ENCODE data around the gene DAB2IP.

Gene DAB2IP

DNA sequence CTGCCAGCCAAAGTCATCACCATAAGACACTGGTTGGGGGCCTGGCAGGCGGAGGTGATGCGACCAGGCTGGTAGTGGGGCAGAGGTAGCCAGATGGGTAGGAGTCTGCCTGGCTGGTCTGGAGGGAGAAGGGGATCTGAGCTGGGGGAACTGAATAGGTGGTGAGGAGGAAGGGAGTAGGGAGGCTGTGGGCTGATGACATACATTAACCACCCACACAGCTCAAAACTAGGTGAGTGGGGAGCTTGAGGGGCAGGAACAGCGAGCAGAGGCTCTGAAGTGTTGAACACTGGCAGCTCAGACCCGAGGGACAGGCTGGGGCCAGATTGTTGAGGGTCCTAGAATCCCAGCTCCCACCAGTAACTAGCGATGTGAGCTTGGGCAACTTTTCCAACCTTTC lies 81.0 kb downstream of the DAB2IP start:
- Histone ChIP-seq H3K27ac (peak overlapping the region; percentile 40 to 53), H3K4me3 (no peak overlapping the region)
- no peak for DNase-seq (ENCODE audit: low spot score)
- TF ChIP-seq, protein P1, sequence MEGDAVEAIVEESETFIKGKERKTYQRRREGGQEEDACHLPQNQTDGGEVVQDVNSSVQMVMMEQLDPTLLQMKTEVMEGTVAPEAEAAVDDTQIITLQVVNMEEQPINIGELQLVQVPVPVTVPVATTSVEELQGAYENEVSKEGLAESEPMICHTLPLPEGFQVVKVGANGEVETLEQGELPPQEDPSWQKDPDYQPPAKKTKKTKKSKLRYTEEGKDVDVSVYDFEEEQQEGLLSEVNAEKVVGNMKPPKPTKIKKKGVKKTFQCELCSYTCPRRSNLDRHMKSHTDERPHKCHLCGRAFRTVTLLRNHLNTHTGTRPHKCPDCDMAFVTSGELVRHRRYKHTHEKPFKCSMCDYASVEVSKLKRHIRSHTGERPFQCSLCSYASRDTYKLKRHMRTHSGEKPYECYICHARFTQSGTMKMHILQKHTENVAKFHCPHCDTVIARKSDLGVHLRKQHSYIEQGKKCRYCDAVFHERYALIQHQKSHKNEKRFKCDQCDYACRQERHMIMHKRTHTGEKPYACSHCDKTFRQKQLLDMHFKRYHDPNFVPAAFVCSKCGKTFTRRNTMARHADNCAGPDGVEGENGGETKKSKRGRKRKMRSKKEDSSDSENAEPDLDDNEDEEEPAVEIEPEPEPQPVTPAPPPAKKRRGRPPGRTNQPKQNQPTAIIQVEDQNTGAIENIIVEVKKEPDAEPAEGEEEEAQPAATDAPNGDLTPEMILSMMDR (IDR thresholded peaks at IDR 0.05): no peak

DNA sequence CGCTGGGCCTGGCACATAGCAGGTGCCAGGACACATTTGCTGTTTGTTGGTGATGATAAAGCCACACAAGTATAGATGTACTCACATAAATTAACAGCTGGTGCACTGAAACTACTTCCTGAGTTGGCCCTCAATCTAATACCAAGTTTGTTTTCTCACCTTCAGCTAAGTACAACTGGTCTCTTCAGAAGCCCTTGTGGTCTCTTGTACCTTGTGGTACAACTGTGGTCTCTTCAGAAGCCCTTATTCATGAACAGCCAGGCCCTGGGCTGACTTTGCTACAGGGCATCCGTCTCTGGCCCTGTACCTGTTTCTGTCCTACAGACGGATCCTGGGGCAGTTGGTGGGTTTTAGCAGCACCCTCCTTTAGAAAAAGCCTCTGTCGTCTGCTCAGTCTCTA lies 81.5 kb downstream of the DAB2IP start:
- H3K4me3 ChIP-seq: no peak overlapping the region
- peak overlapping the region in 1 of 2 donors; percentile 53 for H3K27ac ChIP-seq
- TF ChIP-seq, protein P1 (IDR thresholded peaks at IDR 0.05): no peak
- no peak for DNase-seq (ENCODE audit: low spot score)

DNA sequence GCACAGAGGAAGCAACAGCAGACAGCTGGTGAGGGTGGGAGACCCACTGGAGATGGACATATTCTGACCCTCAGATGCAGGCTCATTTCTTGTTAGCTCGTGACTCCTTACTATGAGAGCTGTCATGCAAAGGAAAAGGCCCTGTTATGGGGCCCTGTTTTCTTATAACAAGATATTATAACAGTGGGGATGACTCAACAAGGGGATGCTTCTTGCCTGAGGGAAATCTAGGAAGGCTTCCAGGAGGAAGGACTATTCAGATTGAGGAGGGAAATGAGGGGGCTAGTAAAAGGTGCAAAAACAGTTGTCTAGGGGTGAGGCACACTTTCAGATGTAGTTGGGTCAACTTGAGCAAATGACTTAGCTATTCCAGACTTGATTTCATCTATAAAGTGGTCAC lies 83.0 kb downstream of the DAB2IP start:
- Histone ChIP-seq H3K4me3 (no peak overlapping the region), H3K27ac (peak overlapping the region; percentile 92 to 93)
- TF ChIP-seq, protein P1 (IDR thresholded peaks at IDR 0.05): no peak
- DNase-seq (ENCODE audit: low spot score): no peak

DNA sequence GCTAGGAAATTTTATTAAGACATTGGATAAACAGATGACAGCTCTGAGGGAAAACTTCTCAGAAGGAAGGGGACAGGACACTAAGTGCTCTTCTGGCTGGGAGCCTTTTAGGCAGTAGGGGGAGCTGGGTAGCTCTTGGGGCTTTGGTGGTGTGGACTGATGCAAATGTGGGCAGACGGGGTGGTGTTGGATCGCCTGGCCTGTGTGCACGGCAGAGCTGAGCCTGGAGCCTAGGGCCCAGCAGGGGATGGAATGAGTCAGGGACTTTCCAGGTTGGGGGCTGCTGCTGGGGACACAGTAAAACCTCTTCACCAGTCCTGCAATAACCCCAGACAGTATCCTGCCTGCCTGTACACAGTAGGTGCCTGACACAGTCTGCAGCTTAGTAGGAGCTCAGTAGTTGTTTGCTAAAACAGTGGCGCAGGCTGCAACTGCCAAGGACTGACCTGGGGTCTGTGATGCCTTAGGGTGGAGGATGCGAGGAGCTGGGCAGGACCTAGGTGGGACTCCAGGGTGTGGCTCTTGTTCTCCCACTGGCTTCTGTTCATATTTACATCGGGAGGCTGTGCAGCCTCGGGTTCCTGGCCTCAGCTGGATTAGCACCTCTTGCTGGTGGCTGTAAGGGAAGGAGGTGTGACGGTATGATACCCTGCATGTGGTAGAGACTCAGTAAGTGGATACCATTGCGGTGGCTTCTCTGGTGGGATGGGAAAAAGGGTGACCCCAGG lies 83.8 kb downstream of the DAB2IP start:
- no peak for DNase-seq (ENCODE audit: low spot score)
- Histone ChIP-seq H3K27ac (peak overlapping the region; percentile 92 to 93), H3K4me3 (peak overlapping the region; percentile 71)
- TF ChIP-seq, protein P1 (IDR thresholded peaks at IDR 0.05): no peak

DNA sequence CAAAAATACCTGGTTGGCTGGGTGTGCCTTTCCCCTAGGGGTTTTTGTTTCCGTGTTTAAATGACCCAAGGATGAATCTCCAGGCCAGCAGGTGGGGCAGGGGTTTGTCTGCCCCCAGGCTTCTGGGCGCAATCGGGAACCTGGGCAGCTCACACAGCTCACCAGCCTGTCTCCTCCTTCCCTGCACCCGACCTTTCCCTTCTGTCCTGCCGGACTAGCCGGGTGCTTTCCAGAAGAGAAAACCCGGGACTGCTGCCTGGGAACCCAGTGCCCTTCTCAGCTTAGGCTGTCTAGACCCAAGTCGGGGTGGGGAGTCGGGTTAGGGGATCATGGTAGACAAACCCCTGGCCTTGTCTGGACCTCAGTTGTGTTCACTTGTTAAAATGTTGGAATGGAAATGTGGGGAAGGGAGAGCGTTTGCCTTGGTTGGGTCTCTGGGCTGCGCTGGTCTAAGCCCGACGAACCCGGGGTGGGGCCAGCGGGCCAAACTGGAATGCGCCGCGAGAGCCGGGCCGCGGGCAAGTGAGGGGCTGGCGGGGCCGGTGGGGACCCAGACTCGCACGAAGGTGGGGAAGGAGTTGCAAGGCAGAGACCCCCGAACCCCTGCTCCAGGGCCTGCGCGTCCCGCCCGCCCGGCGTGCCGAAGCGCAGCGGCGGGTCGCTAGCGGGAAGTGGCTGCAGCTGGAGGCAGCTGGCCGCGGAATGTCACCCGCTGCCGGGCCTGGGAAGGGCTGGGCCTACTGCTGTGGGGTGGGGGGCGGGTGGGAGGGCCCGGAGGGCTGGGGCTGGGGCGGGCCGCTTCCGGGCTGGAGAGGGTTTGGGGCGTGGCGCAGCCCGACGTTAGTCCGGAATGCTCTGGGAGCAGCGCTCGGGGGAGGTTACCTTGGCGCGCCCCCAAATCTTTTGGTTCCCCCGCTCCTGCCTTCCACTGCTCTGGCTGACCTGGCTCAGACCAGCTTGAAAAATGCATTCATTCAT lies 84.6 kb downstream of the DAB2IP start:
- DNase-seq (ENCODE audit: low spot score): no peak
- H3K27ac ChIP-seq: peak overlapping the region; percentile 92 to 93
- peak overlapping the region; percentile 71 for H3K4me3 ChIP-seq
- TF ChIP-seq, protein P1 (IDR thresholded peaks at IDR 0.05): no peak

DNA sequence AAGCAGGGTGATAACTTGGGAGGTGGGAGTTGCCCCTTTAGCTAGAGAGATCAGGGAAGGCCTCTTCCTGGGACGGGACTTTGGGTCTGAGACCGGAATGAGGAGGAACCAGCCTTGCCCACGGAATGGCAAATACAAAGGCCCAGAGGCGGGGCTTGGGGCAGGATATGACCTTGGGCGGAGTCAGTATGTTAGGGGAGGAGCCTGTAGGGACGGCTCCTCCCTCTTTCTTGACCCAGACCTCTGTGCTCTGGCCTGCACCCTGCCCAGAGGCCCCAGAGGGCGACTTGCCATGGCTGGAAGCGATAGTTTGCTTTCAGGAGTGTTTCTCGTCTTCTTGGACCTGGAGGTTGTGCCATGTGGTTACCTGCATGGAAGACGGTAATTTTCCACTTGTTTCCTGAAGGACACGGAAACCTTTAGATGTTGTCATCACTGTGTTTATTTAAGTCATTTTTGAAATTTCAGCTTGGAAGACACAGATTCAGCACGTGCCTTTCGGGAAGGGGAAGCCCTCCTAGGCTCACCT lies 85.6 kb downstream of the DAB2IP start:
- Histone ChIP-seq H3K4me3 (peak overlapping the region; percentile 71), H3K27ac (peak overlapping the region; percentile 92 to 93)
- TF ChIP-seq, protein P1 (IDR thresholded peaks at IDR 0.05): no peak
- DNase-seq (ENCODE audit: low spot score): no peak

All from coronary artery (tissue), 2 donors.